PC-9 (cell line): ENCODE results near the gene EXTL1. TPM values are rescaled to one million over a fixed set of nuclear protein-coding genes. Genes with fewer than 3 reads are reported as not detected.
A peak's percentile ranks its signal among the peaks of the same experiment; 100 is the strongest.

Source experiments
- BruUV-seq: library from RNA; stranded (reverse); fragments of 400-500 nt; replicated peaks from 2 replicates; lab custom pipeline; 2021; lab: Mats Ljungman, UMichigan
- CTCF ChIA-PET: fragments of 300-600 bp; sonication (Branson Sonifier 250); formaldehyde crosslinking; loops from one replicate; lab custom pipeline; 2022; ENCODE audit warnings: antibody characterized with exemption; lab: Charles Lee
- POLR2A ChIA-PET: fragments of 300-600 bp; sonication (Branson Sonifier 250); formaldehyde crosslinking; loops from one replicate; lab custom pipeline; 2022; ENCODE audit warnings: antibody characterized with exemption; ENCODE audit not compliant: unreplicated experiment; lab: Charles Lee
- DNase-seq, 2 experiments: peaks; one replicate each; pipeline versions ENCODE4 v3.0.0 to v3.0.0-alpha.2; 2015 to 2022; ENCODE audit warnings: mixed read lengths in 1 of 2
- H2AFZ ChIP-seq: fragments of 200-600 bp; sonication (generic); 2 replicates; pipeline ENCODE4 v1.8.1; 2017; ENCODE audit warnings: antibody characterized with exemption
- H3F3A ChIP-seq: fragments of 200-600 bp; sonication (generic); 2 replicates; pipeline ENCODE4 v1.8.1; 2017; ENCODE audit warnings: antibody characterized with exemption, mild to moderate bottlenecking, low read depth; ENCODE audit not compliant: insufficient read depth
- H3K27ac ChIP-seq: fragments of 200-600 bp; sonication (generic); 2 replicates; pipeline ENCODE4 v1.6.1; 2016; ENCODE audit warnings: mixed run types
- H3K27me3 ChIP-seq: fragments of 200-600 bp; sonication (generic); 2 replicates; pipeline ENCODE4 v1.6.1; 2016; ENCODE audit warnings: low read depth, mixed run types; ENCODE audit not compliant: insufficient read depth
- H3K36me3 ChIP-seq: fragments of 200-600 bp; sonication (generic); 2 replicates; pipeline ENCODE4 v1.6.1; 2016; ENCODE audit warnings: low read depth, mixed run types
- H3K4me1 ChIP-seq: fragments of 200-600 bp; sonication (generic); replicated peaks from 2 replicates; pipeline ENCODE4 v1.6.1; 2016; ENCODE audit warnings: mixed run types; ENCODE audit not compliant: insufficient read depth
- H3K4me2 ChIP-seq: fragments of 200-600 bp; sonication (generic); 2 replicates; pipeline ENCODE4 v1.6.1; 2017; ENCODE audit warnings: mixed run types
- H3K4me3 ChIP-seq: fragments of 200-600 bp; sonication (generic); 2 replicates; pipeline ENCODE4 v1.6.1; 2016; ENCODE audit warnings: mixed run types
- H3K79me2 ChIP-seq: fragments of 200-600 bp; sonication (generic); 2 replicates; pipeline ENCODE4 v1.6.1; 2017; ENCODE audit warnings: low read depth, mixed run types
- H3K9me2 ChIP-seq: fragments of 200-600 bp; sonication (generic); 2 replicates; pipeline ENCODE4 v1.8.1; 2017; ENCODE audit warnings: mild to moderate bottlenecking; ENCODE audit not compliant: insufficient read depth
- H3K9me3 ChIP-seq: fragments of 200-600 bp; sonication (generic); 2 replicates; pipeline ENCODE4 v1.8.1; 2016; ENCODE audit warnings: low read depth; ENCODE audit not compliant: insufficient read depth
- H4K20me1 ChIP-seq: fragments of 200-600 bp; sonication (generic); 2 replicates; pipeline ENCODE4 v1.8.1; 2017; ENCODE audit not compliant: insufficient read depth
- EZH2 ChIP-seq: fragments of 200-600 bp; sonication (generic); IDR thresholded peaks from 2 replicates; pipeline ENCODE4 v1.8.0; 2017; ENCODE audit warnings: antibody characterized with exemption, low read depth
- intact Hi-C: fragments of 100-400 bp; cut with micrococcal nuclease; formaldehyde crosslinking; loops from one replicate; pipeline ENCODE4 v1.10.0; 2022; ENCODE audit not compliant: unreplicated experiment
- total RNA-seq: library from RNA; stranded (reverse); gene quantifications from 2 replicates; pipeline ENCODE4 v1.2.3, GENCODE V29; 2021
- TF ChIP-seq, protein P1 (sequence below): fragments of 200-600 bp; sonication (generic); conservative IDR thresholded peaks from 2 replicates; pipeline ENCODE4 v1.6.1; 2017; ENCODE audit warnings: mixed run types, antibody characterized with exemption, mild to moderate bottlenecking, moderate library complexity

Gene EXTL1
- total RNA-seq, 1 experiment from 2014 or later: 0.13 TPM

DNA sequence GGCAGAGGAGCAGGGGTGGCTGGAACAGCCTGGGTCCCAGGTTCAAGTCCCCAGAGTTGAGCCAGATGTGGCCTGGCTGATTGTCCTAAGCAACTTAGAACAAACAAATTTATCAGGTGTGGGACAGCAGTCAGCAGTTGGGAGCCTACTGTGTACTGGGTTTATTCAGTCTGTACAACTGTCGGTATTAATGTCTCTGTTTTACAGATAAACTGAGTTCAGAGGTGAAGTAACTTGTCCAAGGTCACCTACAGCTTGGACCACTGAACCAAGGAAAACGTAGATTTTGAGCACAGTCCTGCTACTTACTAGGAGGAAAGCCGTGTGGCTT lies 60.4 kb downstream of the EXTL1 start:
- Histone ChIP-seq H3K4me1 (peaks cover 54% of the 10 kb centered on the region), H2AFZ (no peak overlapping the region), H3K79me2 (no peaks in the 10 kb centered on the region), H3K9me2 (no peaks in the 10 kb centered on the region), H3K4me3 (no peak overlapping the region), H4K20me1 (no peaks in the 10 kb centered on the region), H3F3A (peaks cover 19% of the 10 kb centered on the region; the same call in 1 of the 2 replicates), H3K27me3 (no peaks in the 10 kb centered on the region), H3K36me3 (no peaks in the 10 kb centered on the region), H3K27ac (no peak overlapping the region), H3K4me2 (no peak overlapping the region), H3K9me3 (no peaks in the 10 kb centered on the region)
- ChIA-PET POLR2A (no interaction called here), CTCF (no interaction called here)
- TF ChIP-seq, protein P1, sequence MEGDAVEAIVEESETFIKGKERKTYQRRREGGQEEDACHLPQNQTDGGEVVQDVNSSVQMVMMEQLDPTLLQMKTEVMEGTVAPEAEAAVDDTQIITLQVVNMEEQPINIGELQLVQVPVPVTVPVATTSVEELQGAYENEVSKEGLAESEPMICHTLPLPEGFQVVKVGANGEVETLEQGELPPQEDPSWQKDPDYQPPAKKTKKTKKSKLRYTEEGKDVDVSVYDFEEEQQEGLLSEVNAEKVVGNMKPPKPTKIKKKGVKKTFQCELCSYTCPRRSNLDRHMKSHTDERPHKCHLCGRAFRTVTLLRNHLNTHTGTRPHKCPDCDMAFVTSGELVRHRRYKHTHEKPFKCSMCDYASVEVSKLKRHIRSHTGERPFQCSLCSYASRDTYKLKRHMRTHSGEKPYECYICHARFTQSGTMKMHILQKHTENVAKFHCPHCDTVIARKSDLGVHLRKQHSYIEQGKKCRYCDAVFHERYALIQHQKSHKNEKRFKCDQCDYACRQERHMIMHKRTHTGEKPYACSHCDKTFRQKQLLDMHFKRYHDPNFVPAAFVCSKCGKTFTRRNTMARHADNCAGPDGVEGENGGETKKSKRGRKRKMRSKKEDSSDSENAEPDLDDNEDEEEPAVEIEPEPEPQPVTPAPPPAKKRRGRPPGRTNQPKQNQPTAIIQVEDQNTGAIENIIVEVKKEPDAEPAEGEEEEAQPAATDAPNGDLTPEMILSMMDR: no peak
- TF ChIP-seq EZH2: no peak
- no TSS peak for BruUV-seq
- intact Hi-C loops: no loop called here
- DNase-seq: no peak

DNA sequence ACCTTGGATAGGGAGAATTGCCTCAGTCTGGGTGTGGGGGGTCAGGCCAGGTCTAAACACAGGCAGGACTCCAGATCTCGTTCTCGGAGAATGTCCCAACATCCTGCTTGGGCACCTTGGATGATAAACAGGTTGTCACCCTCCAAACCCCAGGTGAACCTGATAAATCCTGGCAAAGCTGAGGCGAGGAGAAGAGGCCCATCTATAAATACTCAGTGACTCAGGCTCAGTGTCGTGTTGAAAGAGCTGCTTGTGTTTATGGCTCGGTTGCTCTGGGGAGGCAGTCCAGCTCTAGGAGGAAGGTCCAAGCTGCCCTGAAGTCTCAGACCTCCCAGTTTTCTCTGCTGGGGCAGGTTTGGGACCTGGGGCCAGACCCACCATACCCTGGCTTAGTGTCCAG lies 61.6 kb downstream of the EXTL1 start:
- no peaks in the 10 kb centered on the region for H3K79me2 ChIP-seq
- ChIA-PET POLR2A (interaction anchor here (0.6 kb wide), 1 partner anchor 201 kb away, joined by 5 read pairs; no protein-coding TSS in a partner anchor), CTCF (no interaction called here)
- H3K36me3 ChIP-seq: no peaks in the 10 kb centered on the region
- H2AFZ ChIP-seq: 0 out of 2 replicates have a peak overlapping the region, but pooled peaks have one; percentile 53
- no peaks in the 10 kb centered on the region for H3K27me3 ChIP-seq
- H3K9me3 ChIP-seq: no peaks in the 10 kb centered on the region
- peak overlapping the region; percentile 41 for H3K4me2 ChIP-seq
- no peaks in the 10 kb centered on the region for H3K9me2 ChIP-seq
- BruUV-seq: no TSS peak
- H4K20me1 ChIP-seq: no peaks in the 10 kb centered on the region
- no peak for TF ChIP-seq EZH2
- TF ChIP-seq, protein P1: no peak
- H3K4me3 ChIP-seq: 0 out of 2 replicates have a peak overlapping the region, but pooled peaks have one; percentile 10
- DNase-seq: peak in 1 of 2 experiments; percentile 85
- intact Hi-C loops: no loop called here
- peaks cover 47% of the 10 kb centered on the region for H3K4me1 ChIP-seq
- H3K27ac ChIP-seq: peak overlapping the region; percentile 38
- peaks cover 16% of the 10 kb centered on the region; the same call in 1 of the 2 replicates for H3F3A ChIP-seq

DNA sequence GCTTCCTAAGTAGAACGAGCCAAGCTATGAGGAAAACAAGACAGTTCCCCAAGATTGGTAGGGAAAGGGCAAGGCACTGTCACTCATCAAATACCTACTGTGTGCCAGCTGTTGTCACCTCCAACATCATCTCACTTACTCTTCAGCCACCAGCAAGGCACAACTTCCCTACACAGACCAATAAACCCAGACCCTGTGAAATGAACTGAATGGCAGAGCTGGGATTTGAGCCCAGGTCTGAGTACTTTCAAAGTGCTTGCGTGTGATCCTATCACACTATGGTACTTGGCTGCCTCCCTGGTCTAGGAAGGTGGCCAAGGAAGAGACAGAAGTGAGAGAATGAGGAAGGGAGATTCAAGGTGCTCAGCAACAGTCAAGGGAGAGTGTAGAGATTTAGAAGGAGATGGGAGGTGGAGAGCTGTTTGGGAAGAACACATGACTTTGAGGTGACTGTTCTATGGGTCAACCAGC lies 62.6 kb downstream of the EXTL1 start:
- Histone ChIP-seq H3K9me2 (no peaks in the 10 kb centered on the region), H4K20me1 (no peaks in the 10 kb centered on the region), H3K27me3 (no peaks in the 10 kb centered on the region), H3K79me2 (no peaks in the 10 kb centered on the region), H3K27ac (0 out of 2 replicates have a peak overlapping the region, but pooled peaks have one; percentile 38), H3F3A (peaks cover 14% of the 10 kb centered on the region; the same call in 1 of the 2 replicates), H3K9me3 (no peaks in the 10 kb centered on the region), H3K4me1 (peaks cover 38% of the 10 kb centered on the region), H3K36me3 (no peaks in the 10 kb centered on the region), H3K4me2 (peak overlapping the region; percentile 41; the same call in 1 of the 2 replicates), H3K4me3 (no peak overlapping the region), H2AFZ (no peak overlapping the region)
- intact Hi-C loops: no loop called here
- ChIA-PET POLR2A (interaction anchor here (0.6 kb wide), 1 partner anchor 128 kb away, joined by 3 read pairs; no protein-coding TSS in a partner anchor), CTCF (no interaction called here)
- BruUV-seq: no TSS peak
- TF ChIP-seq, protein P1: no peak
- no peak for TF ChIP-seq EZH2
- no peak for DNase-seq
